Measurements from ENCODE around the gene NDFIP2.

The NDFIP2 gene

DNA sequence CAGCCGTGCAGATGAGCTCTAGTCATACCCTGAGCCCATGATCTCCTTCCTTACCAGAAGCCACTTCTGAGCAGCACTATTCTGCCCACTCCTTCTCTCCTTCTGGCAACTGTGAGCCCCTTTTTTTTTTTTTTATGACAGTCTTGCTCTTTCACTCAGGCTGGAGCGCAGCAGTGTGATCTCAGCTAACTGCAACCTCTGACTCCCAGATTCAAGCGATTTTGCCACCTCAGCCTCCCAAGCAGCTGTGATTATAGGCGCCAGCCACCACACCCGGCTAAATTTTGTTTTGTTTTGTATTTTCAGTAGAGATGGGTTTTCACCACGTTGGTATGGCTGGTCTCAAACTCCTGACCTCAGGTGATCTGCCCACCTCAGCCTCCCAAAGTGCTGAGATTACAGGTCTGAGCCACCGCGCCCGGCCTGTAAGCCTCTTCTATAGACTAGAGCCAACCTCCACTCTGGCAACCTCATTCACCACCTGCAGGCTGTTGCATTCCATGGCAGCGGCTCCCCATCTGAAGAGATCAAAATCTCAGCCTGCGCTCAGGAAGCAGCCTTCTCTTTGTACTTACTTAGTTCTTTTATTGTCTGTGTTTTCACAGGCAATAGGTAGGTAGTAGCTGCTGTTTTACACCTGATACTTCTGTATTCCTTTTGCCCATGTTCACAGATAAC lies 34.8 kb upstream of the NDFIP2 start:
- DNase-seq (ENCODE audit: low read depth in 1 of 2, low spot score in 1 of 2), result no peak
- TF ChIP-seq, protein P1, sequence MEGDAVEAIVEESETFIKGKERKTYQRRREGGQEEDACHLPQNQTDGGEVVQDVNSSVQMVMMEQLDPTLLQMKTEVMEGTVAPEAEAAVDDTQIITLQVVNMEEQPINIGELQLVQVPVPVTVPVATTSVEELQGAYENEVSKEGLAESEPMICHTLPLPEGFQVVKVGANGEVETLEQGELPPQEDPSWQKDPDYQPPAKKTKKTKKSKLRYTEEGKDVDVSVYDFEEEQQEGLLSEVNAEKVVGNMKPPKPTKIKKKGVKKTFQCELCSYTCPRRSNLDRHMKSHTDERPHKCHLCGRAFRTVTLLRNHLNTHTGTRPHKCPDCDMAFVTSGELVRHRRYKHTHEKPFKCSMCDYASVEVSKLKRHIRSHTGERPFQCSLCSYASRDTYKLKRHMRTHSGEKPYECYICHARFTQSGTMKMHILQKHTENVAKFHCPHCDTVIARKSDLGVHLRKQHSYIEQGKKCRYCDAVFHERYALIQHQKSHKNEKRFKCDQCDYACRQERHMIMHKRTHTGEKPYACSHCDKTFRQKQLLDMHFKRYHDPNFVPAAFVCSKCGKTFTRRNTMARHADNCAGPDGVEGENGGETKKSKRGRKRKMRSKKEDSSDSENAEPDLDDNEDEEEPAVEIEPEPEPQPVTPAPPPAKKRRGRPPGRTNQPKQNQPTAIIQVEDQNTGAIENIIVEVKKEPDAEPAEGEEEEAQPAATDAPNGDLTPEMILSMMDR (IDR thresholded peaks at IDR 0.05; ENCODE audit: insufficient read depth, low read length), result no peak
- TF ChIP-seq SPI1 (IDR thresholded peaks at IDR 0.05; ENCODE audit: borderline replicate concordance, low read depth) (no peak), GABPA (IDR thresholded peaks at IDR 0.05; ENCODE audit: low read depth) (no peak), POLR2AphosphoS5 (IDR thresholded peaks at IDR 0.05; ENCODE audit: low read depth) (no peak)
- TF ChIP-seq, protein P2, sequence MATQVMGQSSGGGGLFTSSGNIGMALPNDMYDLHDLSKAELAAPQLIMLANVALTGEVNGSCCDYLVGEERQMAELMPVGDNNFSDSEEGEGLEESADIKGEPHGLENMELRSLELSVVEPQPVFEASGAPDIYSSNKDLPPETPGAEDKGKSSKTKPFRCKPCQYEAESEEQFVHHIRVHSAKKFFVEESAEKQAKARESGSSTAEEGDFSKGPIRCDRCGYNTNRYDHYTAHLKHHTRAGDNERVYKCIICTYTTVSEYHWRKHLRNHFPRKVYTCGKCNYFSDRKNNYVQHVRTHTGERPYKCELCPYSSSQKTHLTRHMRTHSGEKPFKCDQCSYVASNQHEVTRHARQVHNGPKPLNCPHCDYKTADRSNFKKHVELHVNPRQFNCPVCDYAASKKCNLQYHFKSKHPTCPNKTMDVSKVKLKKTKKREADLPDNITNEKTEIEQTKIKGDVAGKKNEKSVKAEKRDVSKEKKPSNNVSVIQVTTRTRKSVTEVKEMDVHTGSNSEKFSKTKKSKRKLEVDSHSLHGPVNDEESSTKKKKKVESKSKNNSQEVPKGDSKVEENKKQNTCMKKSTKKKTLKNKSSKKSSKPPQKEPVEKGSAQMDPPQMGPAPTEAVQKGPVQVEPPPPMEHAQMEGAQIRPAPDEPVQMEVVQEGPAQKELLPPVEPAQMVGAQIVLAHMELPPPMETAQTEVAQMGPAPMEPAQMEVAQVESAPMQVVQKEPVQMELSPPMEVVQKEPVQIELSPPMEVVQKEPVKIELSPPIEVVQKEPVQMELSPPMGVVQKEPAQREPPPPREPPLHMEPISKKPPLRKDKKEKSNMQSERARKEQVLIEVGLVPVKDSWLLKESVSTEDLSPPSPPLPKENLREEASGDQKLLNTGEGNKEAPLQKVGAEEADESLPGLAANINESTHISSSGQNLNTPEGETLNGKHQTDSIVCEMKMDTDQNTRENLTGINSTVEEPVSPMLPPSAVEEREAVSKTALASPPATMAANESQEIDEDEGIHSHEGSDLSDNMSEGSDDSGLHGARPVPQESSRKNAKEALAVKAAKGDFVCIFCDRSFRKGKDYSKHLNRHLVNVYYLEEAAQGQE (IDR thresholded peaks at IDR 0.05; ENCODE audit: insufficient replicate concordance, low read depth), result no peak
- Histone ChIP-seq H3K27me3 (ENCODE audit: insufficient read depth, poor library complexity, severe bottlenecking) (no peaks in the 10 kb centered on the region), H3K4me3 (replicated peaks; ENCODE audit: insufficient read depth, low read length) (no peak overlapping the region), H3K27ac (replicated peaks) (no peak overlapping the region)

DNA sequence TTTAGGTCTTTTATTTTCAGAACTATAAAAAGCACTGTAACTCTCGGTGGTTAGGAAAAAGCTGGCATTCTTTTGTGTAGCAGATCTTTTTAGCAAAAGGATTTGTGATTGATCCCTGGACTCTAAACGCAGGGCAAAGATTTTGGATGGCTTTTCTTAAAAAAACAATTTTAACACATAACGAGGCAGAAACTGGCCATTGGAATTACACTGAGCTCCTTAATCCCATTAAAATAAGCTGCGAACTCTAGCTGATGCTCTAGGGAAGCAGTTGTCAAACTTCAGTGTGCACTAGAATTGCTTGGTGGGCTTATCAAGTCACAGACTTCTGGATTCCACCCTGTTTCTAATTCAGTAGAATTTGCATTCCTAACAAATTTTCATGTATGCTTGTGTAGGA lies 33.8 kb upstream of the NDFIP2 start:
- Histone ChIP-seq H3K27me3 (ENCODE audit: insufficient read depth, poor library complexity, severe bottlenecking) (no peaks in the 10 kb centered on the region), H3K27ac (replicated peaks) (no peak overlapping the region), H3K4me3 (replicated peaks; ENCODE audit: insufficient read depth, low read length) (no peak overlapping the region)
- DNase-seq (ENCODE audit: low read depth in 1 of 2, low spot score in 1 of 2), result no peak
- TF ChIP-seq, protein P2 (IDR thresholded peaks at IDR 0.05; ENCODE audit: insufficient replicate concordance, low read depth), result no peak
- TF ChIP-seq GABPA (IDR thresholded peaks at IDR 0.05; ENCODE audit: low read depth), result no peak
- no peak for TF ChIP-seq SPI1 (IDR thresholded peaks at IDR 0.05; ENCODE audit: borderline replicate concordance, low read depth)
- TF ChIP-seq, protein P1 (IDR thresholded peaks at IDR 0.05; ENCODE audit: insufficient read depth, low read length), result no peak
- no peak for TF ChIP-seq POLR2AphosphoS5 (IDR thresholded peaks at IDR 0.05; ENCODE audit: low read depth)

DNA sequence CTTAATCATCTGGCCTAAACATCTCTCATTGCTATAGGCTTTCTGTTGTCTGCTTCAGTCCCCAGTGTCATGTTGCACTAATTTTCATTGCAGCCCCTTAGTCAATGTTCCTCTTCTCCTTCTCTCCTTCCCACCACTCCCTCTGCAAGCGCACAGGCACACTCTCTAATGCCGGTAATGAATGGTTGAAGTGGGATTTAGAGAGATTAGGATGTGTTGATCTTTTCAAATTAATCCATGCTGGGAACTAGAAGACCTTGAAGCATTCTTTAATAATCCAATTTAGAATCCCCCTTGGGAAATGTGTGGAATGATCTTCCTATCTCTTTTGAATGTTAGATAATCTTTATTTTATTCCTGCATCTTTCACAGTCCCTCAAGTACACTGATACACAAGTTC lies 33.2 kb upstream of the NDFIP2 start:
- Histone ChIP-seq H3K4me3 (replicated peaks; ENCODE audit: insufficient read depth, low read length) (no peak overlapping the region), H3K27ac (replicated peaks) (no peak overlapping the region), H3K27me3 (ENCODE audit: insufficient read depth, poor library complexity, severe bottlenecking) (no peaks in the 10 kb centered on the region)
- no peak for DNase-seq (ENCODE audit: low read depth in 1 of 2, low spot score in 1 of 2)
- TF ChIP-seq GABPA (IDR thresholded peaks at IDR 0.05; ENCODE audit: low read depth), result no peak
- TF ChIP-seq POLR2AphosphoS5 (IDR thresholded peaks at IDR 0.05; ENCODE audit: low read depth), result no peak
- TF ChIP-seq, protein P1 (IDR thresholded peaks at IDR 0.05; ENCODE audit: insufficient read depth, low read length), result no peak
- no peak for TF ChIP-seq SPI1 (IDR thresholded peaks at IDR 0.05; ENCODE audit: borderline replicate concordance, low read depth)
- TF ChIP-seq, protein P2 (IDR thresholded peaks at IDR 0.05; ENCODE audit: insufficient replicate concordance, low read depth), result no peak

All from HL-60 (cell line).